K562 treated with DMSO at 1 percent for 12 hours (cell line): Measurements from ENCODE around the gene OR5J2. TPM values are rescaled to one million over a fixed set of nuclear protein-coding genes. Genes with fewer than 3 reads are reported as not detected.

Experiments used
- total RNA-seq: library from RNA; unstranded; fragments of 300-600 nt; gene quantifications from 2 replicates; pipeline ENCODE4 v1.2.3, GENCODE V29; 2022; ENCODE audit not compliant: insufficient read depth

OR5J2 gene
- total RNA-seq = not detected in 2 replicates

GRCh38 chr11:56176318-56176717, at the start of gene OR5J2:
Gene OR5J2, plus strand, starts transcription at chr11:56176618. Its CDS starts 0 bp downstream, at chr11:56176618.

GRCh38 chr11:56140151-56140661, 36.2 kb upstream of the OR5J2 start, which contains the start of gene OR8J3:
Gene OR8J3, minus strand, starts transcription at chr11:56140201. Its CDS starts 2,483 bp downstream, at chr11:56137718.

GRCh38 chr11:56160217-56160616, 16.2 kb upstream of the OR5J2 start, which contains the start of gene OR8K5:
Gene OR8K5, minus strand, starts transcription at chr11:56160317. Its CDS starts 0 bp downstream, at chr11:56160317.

Other genes starting within 250 kb of the OR5J2 start
- gene OR5I1, start 240.2 kb upstream of the OR5J2 start, total RNA-seq = not detected in 2 replicates
- gene OR10AG1, start 206.7 kb upstream of the OR5J2 start, total RNA-seq = not detected in 2 replicates
- not detected in 2 replicates for gene OR5F1, start 182.0 kb upstream of the OR5J2 start, total RNA-seq
- gene OR5AS1, start 149.0 kb upstream of the OR5J2 start, total RNA-seq = not detected in 2 replicates
- gene OR8I2, start 83.3 kb upstream of the OR5J2 start, total RNA-seq = not detected in 2 replicates
- gene OR8H2, start 72.9 kb upstream of the OR5J2 start, total RNA-seq = not detected in 2 replicates
- not detected in 2 replicates for gene OR8H3, start 54.2 kb upstream of the OR5J2 start, total RNA-seq
- not detected in 2 replicates for gene OR8J3, start 36.4 kb upstream of the OR5J2 start, total RNA-seq
- not detected in 2 replicates for gene OR8K5, start 16.3 kb upstream of the OR5J2 start, total RNA-seq
- not detected in 2 replicates for gene OR5T2, start 57.6 kb downstream of the OR5J2 start, total RNA-seq
- gene OR5T3, start 75.6 kb downstream of the OR5J2 start, total RNA-seq = not detected in 2 replicates
- not detected in 2 replicates for gene OR5T1, start 97.5 kb downstream of the OR5J2 start, total RNA-seq
- not detected in 2 replicates for gene OR8H1, start 115.6 kb downstream of the OR5J2 start, total RNA-seq
- gene OR8K3, start 138.5 kb downstream of the OR5J2 start, total RNA-seq = not detected in 2 replicates
- not detected in 2 replicates for gene OR8K1, start 169.4 kb downstream of the OR5J2 start, total RNA-seq
- not detected in 2 replicates for gene OR8J1, start 177.7 kb downstream of the OR5J2 start, total RNA-seq
- gene OR8U1, start 199.0 kb downstream of the OR5J2 start, total RNA-seq = not detected in 2 replicates
- gene OR5AL1, start 236.1 kb downstream of the OR5J2 start, total RNA-seq = not detected in 2 replicates